GM12891 (cell line): ENCODE measurements around the gene ALDH8A1.

Source experiments
- POLR2A ChIP-seq: IDR thresholded peaks from 2 replicates; pipeline ENCODE4 v1.6.1; 2011; ENCODE audit warnings: low read depth, low read length, control low read depth
- POLR2AphosphoS5 ChIP-seq: IDR thresholded peaks from 2 replicates; pipeline ENCODE4 v1.6.1; 2011; ENCODE audit warnings: low read depth, low read length, control low read depth
- SPI1 ChIP-seq: IDR thresholded peaks from 2 replicates; pipeline ENCODE4 v1.6.1; 2011; ENCODE audit warnings: low read depth, low read length, control low read depth

- TF ChIP-seq POLR2AphosphoS5 (no peak), POLR2A (no peak), SPI1 (no peak)
Measured at GRCh38 chr6:134999107-134999506, 49.2 kb upstream of the ALDH8A1 start.
